Right renal pelvis (tissue), 4 donors: ENCODE results near the gene PGS1. TPM values are rescaled to one million over a fixed set of nuclear protein-coding genes. Genes with fewer than 3 reads are reported as not detected.

ENCODE experiments used
- DNase-seq, 4 donors: peaks; one replicate each; pipeline ENCODE4 v3.0.0-alpha.2; 2013; ENCODE audit warnings: low read depth in 4 of 4, low spot score in 3 of 4, missing footprints in 1 of 4
- polyA plus RNA-seq, 4 donors: library from polyadenylated mRNA; unstranded; fragments of 120-200 nt; gene quantifications; one replicate each; pipeline ENCODE4 v1.2.1, GENCODE V29; 2013; ENCODE audit not compliant: insufficient read length in 4 of 4

PGS1 gene
- polyA plus RNA-seq, 4 donors, result 40.3 to 48.4 (median 45.9) TPM

- DNase-seq, result no peak
These were observed 6.2 kb downstream of the PGS1 start for GRCh38 chr17:78384479-78385175.

GRCh38 chr17:78387977-78388941 lies 9.8 kb downstream of the PGS1 start:
- no peak for DNase-seq

- no peak for DNase-seq
These were observed 12.0 kb downstream of the PGS1 start for GRCh38 chr17:78390241-78391050.

- DNase-seq, result no peak
These were observed 12.6 kb downstream of the PGS1 start for GRCh38 chr17:78391051-78391431.

GRCh38 chr17:78391843-78392242 lies 13.4 kb downstream of the PGS1 start:
- DNase-seq, result no peak

- no peak for DNase-seq
These were observed 13.8 kb downstream of the PGS1 start for GRCh38 chr17:78392295-78392694.

- no peak for DNase-seq
These were observed 15.1 kb downstream of the PGS1 start for GRCh38 chr17:78393575-78393974.

GRCh38 chr17:78394209-78394608 lies 15.8 kb downstream of the PGS1 start:
- no peak for DNase-seq

- DNase-seq, result no peak
These were observed 16.7 kb downstream of the PGS1 start for GRCh38 chr17:78395155-78395554.

GRCh38 chr17:78396441-78397337 lies 18.2 kb downstream of the PGS1 start:
- DNase-seq, result no peak

GRCh38 chr17:78397681-78398101 lies 19.2 kb downstream of the PGS1 start:
- no peak for DNase-seq

- DNase-seq, result no peak
These were observed 19.9 kb downstream of the PGS1 start for GRCh38 chr17:78398390-78398789.

- no peak for DNase-seq
These were observed 20.7 kb downstream of the PGS1 start for GRCh38 chr17:78399028-78399692.

GRCh38 chr17:78399693-78400144 lies 21.3 kb downstream of the PGS1 start:
- DNase-seq, result no peak

- no peak for DNase-seq
These were observed 22.3 kb downstream of the PGS1 start for GRCh38 chr17:78400581-78401240.

GRCh38 chr17:78401246-78401645 lies 22.8 kb downstream of the PGS1 start:
- no peak for DNase-seq

- DNase-seq, result no peak
These were observed 23.4 kb downstream of the PGS1 start for GRCh38 chr17:78401891-78402290.

- DNase-seq, result no peak
These were observed 25.4 kb downstream of the PGS1 start for GRCh38 chr17:78403822-78404221.

- DNase-seq, result no peak
These were observed 27.9 kb downstream of the PGS1 start for GRCh38 chr17:78406396-78406795.
